K562 (cell line): ENCODE results near the gene PYGO2. TPM values are rescaled to one million over a fixed set of nuclear protein-coding genes. Genes with fewer than 3 reads are reported as not detected.

Experiments used
- ATF7 ChIP-seq: fragments of 450-650 bp; IDR thresholded peaks from 2 replicates; pipeline ENCODE4 v1.7.1; 2014; ENCODE audit warnings: mild to moderate bottlenecking, moderate library complexity
- FOXJ2 ChIP-seq: fragments of 200-800 bp; sonication (Bioruptor generic); IDR thresholded peaks from 2 replicates; pipeline ENCODE4 v1.6.1; 2016; ENCODE audit warnings: missing genetic modification characterization, missing compliant biosample characterization
- FOXK2 ChIP-seq, 2 experiments: fragments of 450-650 bp; IDR thresholded peaks in 1 of 2; conservative IDR thresholded peaks in 1 of 2; 2 replicates each; pipeline ENCODE4 v1.6.1; 2016; ENCODE audit warnings: low read depth in 2 of 2, mild to moderate bottlenecking in 1 of 2
- NFIX ChIP-seq: fragments of 250-450 bp; sonication (Bioruptor Pico); IDR thresholded peaks from 2 replicates; pipeline ENCODE4 v1.4.0; 2020; ENCODE audit warnings: low read depth, mild to moderate bottlenecking, moderate library complexity
- NR1H2 ChIP-seq: sonication (generic); formaldehyde crosslinking; IDR thresholded peaks from 2 replicates; pipeline ENCODE4 v1.4.0; 2020; ENCODE audit warnings: mild to moderate bottlenecking, missing genetic modification reagents
- RAD21 ChIP-seq, 2 experiments: fragments of 250-450 bp in 1 of 2; fragments of 450-650 bp in 1 of 2; sonication (Bioruptor Pico) in 1 of 2; formaldehyde crosslinking in 1 of 2; IDR thresholded peaks in 1 of 2; conservative IDR thresholded peaks in 1 of 2; 2 replicates each; pipeline versions ENCODE4 v1.4.0 to v1.8.0; 2020 to 2022; ENCODE audit warnings: mild to moderate bottlenecking in 2 of 2, moderate library complexity in 1 of 2
- SAP30 ChIP-seq: fragments of 200-600 bp; sonication (generic); IDR thresholded peaks from 2 replicates; pipeline ENCODE4 v1.6.1; 2012; ENCODE audit warnings: borderline replicate concordance, low read depth, mild to moderate bottlenecking, moderate library complexity, low read length, control low read depth, inconsistent platforms; ENCODE audit not compliant: insufficient read depth, poor library complexity, severe bottlenecking
- SMC3 ChIP-seq: conservative IDR thresholded peaks from 2 replicates; pipeline ENCODE4 v1.6.1; 2011; ENCODE audit warnings: low read depth, low read length, improper control_type of control experiment; ENCODE audit not compliant: insufficient read depth
- SPI1 ChIP-seq: IDR thresholded peaks from 2 replicates; pipeline ENCODE4 v1.6.1; 2011; ENCODE audit warnings: low read depth, low read length, control low read depth, borderline replicate concordance
- U2AF2 ChIP-seq: fragments of 200-400 bp; formaldehyde crosslinking; optimal IDR thresholded peaks from 2 replicates; pipeline ENCODE3; 2017; ENCODE audit warnings: low read depth, mild to moderate bottlenecking, low read length
- ZNF12 ChIP-seq: sonication (generic); formaldehyde crosslinking; IDR thresholded peaks from 2 replicates; pipeline ENCODE4 v1.4.0; 2020; ENCODE audit warnings: mild to moderate bottlenecking, missing genetic modification reagents
- polyA plus RNA-seq, 8 experiments: library from polyadenylated mRNA; depleted of rRNA in 4 of 8; stranded (reverse) in 5 of 8; unstranded in 3 of 8; fragments of >200 nt; fragmentation: Nextera tagmentation in 2 of 8; fragmentation: Illumina TruSeq in 1 of 8; extraction: Ambion mirVana in 2 of 8; extraction: Trizol in 1 of 8; gene quantifications; 2 replicates each; pipeline versions ENCODE4 v1.2.1 to v1.2.3, GENCODE V29; 2011 to 2014; ENCODE audit warnings: inconsistent platforms in 1 of 8, missing spikeins in 1 of 8
- total RNA-seq, 7 experiments: library from RNA; depleted of rRNA in 6 of 7; stranded (reverse); fragments of >200 nt in 6 of 7; fragmentation: Illumina TruSeq in 2 of 7; extraction: Trizol in 2 of 7; gene quantifications; 2 replicates each; pipeline versions ENCODE4 v1.2.1 to v1.2.3, GENCODE V29; 2011 to 2021; ENCODE audit warnings: low replicate concordance in 1 of 7
- TF ChIP-seq, protein P1 (sequence below): sonication (generic); formaldehyde crosslinking; IDR thresholded peaks from 2 replicates; pipeline ENCODE4 v1.8.0; 2023; ENCODE audit warnings: mild to moderate bottlenecking, missing genetic modification reagents
- TF ChIP-seq, protein P2 (sequence below): sonication (generic); formaldehyde crosslinking; IDR thresholded peaks from 2 replicates; pipeline ENCODE4 v1.8.0; 2022; ENCODE audit warnings: missing genetic modification reagents, mild to moderate bottlenecking, moderate library complexity, borderline replicate concordance
- TF ChIP-seq, protein P3 (sequence below): fragments of 450-650 bp; formaldehyde crosslinking; IDR thresholded peaks from 2 replicates; pipeline ENCODE4 v1.4.0; 2022; ENCODE audit warnings: missing genetic modification characterization
- TF ChIP-seq, protein P4 (sequence below): IDR thresholded peaks from 3 replicates; pipeline ENCODE4 v1.6.1; 2011; ENCODE audit warnings: borderline replicate concordance, mild to moderate bottlenecking, moderate library complexity; ENCODE audit not compliant: insufficient read length; ENCODE audit errors: extremely low read depth

Gene PYGO2
- total and polyA plus RNA-seq, 9 of the 15 experiments (the other 6 are each of a cell fraction or from before 2014, with no cell fraction given), result 8.3 to 36.2 (median 18.2) TPM

DNA sequence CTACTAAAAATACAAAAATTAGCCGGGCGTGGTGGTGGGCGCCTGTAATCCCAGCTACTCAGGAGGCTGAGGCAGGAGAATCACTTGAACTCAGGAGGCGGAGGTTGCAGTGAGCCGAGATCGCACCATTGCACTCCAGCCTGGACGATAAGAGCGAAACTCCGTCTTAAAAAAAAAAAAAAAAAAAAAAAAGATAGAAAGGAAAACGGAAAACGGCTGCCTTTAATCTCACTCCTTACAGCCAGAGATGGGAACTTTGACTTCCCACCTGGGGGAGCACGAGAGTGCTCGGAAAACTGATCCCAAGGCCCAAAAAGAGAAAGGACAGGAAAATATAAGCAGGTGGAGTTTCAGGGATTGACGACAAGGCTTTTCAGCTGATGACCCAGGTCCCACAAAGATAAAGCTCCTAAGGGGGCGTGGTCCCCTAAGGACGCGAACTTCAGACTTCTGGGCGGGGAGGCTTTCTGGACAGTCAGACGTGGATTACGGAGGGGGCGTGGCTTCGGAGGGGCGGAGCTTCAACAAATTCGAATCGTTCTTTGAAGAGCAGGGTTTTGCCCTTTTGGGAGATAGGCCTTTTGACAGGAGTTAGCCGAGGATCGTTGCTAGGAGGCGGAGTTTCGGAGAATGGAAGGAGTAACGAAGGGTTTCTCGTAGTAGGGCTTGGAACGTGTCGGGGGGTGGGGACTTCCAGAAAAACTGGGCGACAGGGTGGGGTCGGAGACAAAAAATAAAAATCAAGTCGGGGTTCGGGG, 11.9 kb upstream of the PYGO2 start (continued):
- TF ChIP-seq ZNF12 (CRISPR knock-in tag) (0 out of 2 replicates have a peak, but pooled peaks have one; percentile 7), FOXK2 (conservative IDR thresholded peaks at IDR 0.05 in 1 of 2, IDR thresholded peaks at IDR 0.05 in 1 of 2; ENCODE audit: low read depth in 2 of 2) (peak; percentile 54 to 60; a peak in 3 of 4 replicates), SAP30 (peak; percentile 31), SMC3 (no peak), U2AF2 (no peak), SPI1 (no peak), RAD21 (CRISPR knock-in tag; conservative IDR thresholded peaks at IDR 0.05 in 1 of 2, IDR thresholded peaks at IDR 0.05 in 1 of 2) (no peak; a peak in 2 of 4 replicates), FOXJ2 (tag) (no peak), NR1H2 (CRISPR knock-in tag) (no peak), NFIX (CRISPR knock-in tag) (0 out of 2 replicates have a peak, but pooled peaks have one; percentile 3), ATF7 (peak; percentile 65)
- TF ChIP-seq, protein P1, sequence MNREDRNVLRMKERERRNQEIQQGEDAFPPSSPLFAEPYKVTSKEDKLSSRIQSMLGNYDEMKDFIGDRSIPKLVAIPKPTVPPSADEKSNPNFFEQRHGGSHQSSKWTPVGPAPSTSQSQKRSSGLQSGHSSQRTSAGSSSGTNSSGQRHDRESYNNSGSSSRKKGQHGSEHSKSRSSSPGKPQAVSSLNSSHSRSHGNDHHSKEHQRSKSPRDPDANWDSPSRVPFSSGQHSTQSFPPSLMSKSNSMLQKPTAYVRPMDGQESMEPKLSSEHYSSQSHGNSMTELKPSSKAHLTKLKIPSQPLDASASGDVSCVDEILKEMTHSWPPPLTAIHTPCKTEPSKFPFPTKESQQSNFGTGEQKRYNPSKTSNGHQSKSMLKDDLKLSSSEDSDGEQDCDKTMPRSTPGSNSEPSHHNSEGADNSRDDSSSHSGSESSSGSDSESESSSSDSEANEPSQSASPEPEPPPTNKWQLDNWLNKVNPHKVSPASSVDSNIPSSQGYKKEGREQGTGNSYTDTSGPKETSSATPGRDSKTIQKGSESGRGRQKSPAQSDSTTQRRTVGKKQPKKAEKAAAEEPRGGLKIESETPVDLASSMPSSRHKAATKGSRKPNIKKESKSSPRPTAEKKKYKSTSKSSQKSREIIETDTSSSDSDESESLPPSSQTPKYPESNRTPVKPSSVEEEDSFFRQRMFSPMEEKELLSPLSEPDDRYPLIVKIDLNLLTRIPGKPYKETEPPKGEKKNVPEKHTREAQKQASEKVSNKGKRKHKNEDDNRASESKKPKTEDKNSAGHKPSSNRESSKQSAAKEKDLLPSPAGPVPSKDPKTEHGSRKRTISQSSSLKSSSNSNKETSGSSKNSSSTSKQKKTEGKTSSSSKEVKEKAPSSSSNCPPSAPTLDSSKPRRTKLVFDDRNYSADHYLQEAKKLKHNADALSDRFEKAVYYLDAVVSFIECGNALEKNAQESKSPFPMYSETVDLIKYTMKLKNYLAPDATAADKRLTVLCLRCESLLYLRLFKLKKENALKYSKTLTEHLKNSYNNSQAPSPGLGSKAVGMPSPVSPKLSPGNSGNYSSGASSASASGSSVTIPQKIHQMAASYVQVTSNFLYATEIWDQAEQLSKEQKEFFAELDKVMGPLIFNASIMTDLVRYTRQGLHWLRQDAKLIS, result no peak
- TF ChIP-seq, protein P2, sequence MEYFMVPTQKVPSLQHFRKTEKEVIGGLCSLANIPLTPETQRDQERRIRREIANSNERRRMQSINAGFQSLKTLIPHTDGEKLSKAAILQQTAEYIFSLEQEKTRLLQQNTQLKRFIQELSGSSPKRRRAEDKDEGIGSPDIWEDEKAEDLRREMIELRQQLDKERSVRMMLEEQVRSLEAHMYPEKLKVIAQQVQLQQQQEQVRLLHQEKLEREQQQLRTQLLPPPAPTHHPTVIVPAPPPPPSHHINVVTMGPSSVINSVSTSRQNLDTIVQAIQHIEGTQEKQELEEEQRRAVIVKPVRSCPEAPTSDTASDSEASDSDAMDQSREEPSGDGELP (CRISPR knock-in tag), result peak; percentile 97
- TF ChIP-seq, protein P3, sequence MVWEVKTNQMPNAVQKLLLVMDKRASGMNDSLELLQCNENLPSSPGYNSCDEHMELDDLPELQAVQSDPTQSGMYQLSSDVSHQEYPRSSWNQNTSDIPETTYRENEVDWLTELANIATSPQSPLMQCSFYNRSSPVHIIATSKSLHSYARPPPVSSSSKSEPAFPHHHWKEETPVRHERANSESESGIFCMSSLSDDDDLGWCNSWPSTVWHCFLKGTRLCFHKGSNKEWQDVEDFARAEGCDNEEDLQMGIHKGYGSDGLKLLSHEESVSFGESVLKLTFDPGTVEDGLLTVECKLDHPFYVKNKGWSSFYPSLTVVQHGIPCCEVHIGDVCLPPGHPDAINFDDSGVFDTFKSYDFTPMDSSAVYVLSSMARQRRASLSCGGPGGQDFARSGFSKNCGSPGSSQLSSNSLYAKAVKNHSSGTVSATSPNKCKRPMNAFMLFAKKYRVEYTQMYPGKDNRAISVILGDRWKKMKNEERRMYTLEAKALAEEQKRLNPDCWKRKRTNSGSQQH (CRISPR knock-in tag), result no peak
- TF ChIP-seq, protein P4, sequence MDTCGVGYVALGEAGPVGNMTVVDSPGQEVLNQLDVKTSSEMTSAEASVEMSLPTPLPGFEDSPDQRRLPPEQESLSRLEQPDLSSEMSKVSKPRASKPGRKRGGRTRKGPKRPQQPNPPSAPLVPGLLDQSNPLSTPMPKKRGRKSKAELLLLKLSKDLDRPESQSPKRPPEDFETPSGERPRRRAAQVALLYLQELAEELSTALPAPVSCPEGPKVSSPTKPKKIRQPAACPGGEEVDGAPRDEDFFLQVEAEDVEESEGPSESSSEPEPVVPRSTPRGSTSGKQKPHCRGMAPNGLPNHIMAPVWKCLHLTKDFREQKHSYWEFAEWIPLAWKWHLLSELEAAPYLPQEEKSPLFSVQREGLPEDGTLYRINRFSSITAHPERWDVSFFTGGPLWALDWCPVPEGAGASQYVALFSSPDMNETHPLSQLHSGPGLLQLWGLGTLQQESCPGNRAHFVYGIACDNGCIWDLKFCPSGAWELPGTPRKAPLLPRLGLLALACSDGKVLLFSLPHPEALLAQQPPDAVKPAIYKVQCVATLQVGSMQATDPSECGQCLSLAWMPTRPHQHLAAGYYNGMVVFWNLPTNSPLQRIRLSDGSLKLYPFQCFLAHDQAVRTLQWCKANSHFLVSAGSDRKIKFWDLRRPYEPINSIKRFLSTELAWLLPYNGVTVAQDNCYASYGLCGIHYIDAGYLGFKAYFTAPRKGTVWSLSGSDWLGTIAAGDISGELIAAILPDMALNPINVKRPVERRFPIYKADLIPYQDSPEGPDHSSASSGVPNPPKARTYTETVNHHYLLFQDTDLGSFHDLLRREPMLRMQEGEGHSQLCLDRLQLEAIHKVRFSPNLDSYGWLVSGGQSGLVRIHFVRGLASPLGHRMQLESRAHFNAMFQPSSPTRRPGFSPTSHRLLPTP, result no peak
